Activated effector memory CD4-positive, alpha-beta T cell treated with anti-CD3 and anti-CD28 coated beads, Interleukin-2, amount 50 U/mL, for 16 hours (primary cell): ENCODE measurements around the gene STXBP5.
A peak's percentile ranks its signal among the peaks of the same experiment; 100 is the strongest.

Source experiments
- DNase-seq: peaks from one replicate; pipeline ENCODE4 v3.0.0-alpha.2; 2020

The STXBP5 gene

DNA sequence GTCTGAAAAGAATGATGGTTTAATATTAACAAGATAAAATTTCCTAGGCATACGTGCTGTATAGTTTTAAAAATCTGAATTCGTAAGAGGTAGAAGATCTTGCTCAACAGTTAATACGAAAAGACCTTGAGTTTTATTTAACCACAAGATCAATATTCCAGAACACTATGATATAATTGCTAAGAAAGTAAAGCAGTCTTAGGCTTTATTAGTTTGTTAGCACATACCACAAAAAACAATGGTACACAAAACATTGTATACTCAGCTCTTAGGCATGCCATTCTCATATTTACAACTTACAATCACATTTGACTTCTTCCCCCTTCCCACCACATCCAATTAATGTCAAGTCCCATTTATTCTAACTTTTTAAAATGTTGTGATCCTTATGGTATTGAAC lies 24.4 kb upstream of the STXBP5 start:
- DNase-seq = no peak

DNA sequence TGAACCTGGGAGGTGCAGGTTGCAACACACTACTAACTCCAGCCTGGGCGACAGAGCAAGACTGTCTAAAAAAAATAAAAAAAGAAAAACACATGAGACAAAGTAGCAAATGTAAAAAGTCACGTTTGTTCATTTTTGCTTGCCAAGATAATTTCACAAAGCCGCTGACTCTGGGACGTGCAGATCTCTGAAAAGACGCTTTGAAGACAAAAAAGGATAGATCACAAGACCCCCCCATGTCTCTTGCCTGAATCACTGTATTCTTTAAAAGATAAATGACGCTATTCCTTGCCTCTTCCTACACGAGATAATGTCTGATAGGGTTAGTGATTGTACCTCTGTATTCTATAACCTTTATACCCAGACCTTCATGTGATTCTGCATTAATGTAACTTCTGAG lies 23.3 kb upstream of the STXBP5 start:
- no peak for DNase-seq

DNA sequence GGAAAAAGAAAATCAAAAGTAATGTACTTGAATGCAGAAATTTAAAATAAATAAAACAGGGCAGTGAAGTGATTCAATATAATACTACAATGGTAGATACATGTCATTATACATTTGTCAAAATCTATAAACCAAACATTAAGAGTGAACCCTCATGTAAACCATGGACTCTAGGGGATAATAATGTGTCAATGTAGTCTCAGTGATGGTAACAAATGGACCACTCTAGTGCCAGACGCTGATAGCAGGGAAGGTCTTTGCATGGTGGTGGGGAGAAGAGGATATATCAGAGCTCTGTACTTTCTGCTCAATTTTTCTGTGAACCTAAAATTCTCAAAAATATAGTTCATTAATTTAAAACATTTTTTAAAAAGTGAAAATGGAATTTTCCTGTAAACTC lies 19.8 kb upstream of the STXBP5 start:
- no peak for DNase-seq

DNA sequence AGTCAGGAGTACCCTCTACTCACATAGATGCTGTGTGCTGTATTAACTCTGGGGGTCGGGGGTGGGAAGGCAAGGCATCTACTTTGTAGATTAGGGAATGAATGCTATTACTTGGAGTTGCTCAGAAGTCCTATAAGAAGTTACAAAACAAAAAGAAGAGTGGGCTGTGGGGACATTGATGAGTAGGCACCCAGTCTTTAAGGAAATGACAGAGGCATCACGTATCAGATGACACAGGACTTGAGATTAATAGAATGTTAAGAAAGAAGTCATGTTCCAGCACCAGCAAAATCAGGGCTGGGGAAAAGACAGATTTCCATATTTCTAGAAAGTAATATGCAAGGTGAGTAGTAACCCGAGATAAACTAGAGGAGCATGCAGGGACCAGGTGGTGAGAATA lies 19.0 kb upstream of the STXBP5 start:
- DNase-seq = no peak

DNA sequence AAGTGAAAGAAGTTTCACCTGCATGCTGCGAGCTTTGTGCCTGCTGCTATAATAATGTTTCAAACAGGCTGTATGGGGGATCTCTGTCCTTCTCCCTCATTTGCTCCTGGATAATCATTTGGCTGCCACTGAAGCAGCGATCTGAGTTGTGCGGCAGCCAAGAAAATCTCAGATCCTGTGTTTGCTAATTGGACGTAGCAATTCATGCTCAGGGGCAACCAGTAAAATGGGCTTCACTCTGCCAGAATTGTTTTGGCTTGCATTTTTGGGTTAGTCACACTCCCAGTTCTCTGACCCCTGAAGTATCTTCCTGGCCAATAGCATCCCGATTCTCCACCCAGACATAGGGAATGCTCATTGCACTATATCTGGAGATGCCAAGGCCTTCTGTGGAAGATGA lies 13.7 kb upstream of the STXBP5 start:
- no peak for DNase-seq

DNA sequence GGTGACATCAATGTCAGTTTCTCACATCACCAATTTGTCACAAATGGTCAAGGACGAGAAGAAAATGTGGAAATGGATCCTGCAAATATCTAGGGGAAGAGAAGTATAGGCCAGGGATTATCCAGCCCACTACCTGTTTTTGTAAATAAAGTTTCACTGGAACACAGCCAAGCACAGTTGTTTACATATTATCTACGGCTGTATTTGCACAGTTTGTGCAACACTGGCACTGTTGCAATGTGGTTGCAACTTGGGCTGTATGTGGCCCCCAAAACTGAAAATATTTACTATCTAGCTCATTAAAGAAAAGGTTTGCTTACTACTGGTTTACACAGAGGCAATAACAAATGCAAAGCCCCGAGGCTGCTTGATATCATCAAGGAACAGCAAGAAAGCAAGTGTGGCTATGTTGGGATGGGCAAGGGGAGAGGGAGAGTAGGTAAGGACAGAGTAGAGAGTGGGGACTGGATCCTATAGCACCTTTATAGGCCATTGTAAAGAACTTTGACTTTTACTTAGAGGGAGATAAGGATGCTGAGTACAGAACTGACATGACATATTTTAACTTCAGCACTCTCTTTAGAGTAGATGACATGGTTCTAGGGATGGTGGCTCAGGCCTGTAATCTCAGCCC lies 11.8 kb upstream of the STXBP5 start:
- no peak for DNase-seq

DNA sequence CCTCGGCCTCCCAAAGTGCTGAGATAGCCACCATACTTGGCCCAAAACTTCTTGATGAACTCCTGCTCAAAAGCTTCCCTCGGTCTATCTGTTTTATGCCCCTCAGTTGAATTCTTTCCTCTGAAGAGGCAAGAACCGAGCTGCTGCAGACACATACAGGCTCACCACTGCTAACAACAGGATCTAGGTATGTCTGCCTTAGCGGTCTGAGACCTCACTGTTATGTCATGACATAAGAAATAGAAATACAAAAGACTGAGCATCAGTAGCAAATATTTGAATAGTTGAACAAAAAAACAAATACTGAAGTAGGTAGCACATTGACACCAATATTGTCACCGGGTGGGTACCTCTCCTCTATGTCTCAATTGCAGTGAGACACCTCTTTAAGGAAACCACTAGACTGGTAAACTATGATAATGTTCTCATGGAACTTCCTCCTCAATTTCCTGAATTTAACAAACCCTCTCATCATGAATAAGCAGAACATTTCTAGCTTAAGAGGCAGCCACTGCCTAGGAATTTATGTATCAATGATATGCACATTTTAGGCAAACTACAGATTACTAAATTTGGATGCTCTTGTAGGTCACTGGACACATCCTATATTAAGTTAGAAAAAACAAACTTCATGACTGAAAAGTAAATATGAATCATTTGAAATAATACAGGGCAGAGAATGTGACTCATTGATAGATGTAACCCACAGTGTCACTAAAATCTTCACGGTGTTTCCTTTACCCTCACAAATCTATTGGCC lies 9.4 kb upstream of the STXBP5 start:
- DNase-seq = no peak

DNA sequence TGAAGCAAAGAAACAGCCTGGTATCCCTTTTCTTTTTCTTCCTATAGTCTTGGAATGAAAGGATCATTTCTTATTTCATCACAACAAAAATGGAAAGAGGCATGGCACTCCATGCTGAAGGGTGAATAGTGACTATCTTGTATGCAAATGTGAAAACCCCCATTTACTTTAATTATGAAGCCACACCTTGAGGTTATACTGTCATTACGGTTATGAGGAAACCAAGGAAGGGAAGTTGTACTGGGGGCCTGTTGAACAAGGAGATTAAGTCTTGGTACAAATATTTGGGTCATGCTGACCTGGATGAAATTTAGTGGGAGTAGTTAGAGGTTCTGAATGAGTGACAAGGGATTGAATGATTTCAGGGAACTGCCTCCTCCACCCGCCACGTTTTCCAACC lies 8.7 kb upstream of the STXBP5 start:
- no peak for DNase-seq

DNA sequence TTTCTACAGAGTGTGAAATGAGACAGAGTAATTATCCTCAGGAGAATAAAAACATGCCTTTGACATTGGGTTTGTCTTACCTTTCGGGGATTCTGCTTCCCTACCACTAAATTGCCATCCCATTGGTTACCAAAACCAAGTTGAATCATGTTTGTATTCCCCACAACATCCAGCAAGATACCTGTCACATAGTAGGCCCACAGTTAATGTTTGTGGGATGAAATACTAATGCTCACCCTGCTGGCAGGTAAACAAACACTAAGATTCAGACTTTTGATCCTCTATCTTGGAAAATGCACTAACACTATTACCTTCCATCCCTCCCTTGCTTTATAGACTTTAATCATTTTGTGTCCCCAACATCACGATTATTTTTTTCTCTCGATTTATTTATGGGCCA lies 8.2 kb upstream of the STXBP5 start:
- no peak for DNase-seq

DNA sequence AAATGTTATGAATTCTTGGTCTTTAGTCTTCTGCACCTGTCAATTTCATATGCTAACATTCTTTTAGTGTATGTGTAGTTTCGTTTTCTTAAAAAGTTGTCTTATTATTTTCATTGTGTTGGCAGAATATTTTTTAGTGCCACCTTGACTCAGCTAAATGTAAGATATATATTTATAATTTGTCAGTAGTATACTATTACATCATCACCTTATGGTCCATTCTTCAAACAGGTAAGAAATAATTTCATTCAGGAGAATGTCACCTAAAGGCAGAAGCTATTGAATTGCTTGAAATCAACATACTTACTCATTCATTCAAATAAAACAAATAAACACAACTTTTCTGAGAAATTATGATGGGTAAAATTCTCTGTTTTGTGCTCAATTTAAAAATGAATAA lies 3.5 kb upstream of the STXBP5 start:
- DNase-seq = no peak

DNA sequence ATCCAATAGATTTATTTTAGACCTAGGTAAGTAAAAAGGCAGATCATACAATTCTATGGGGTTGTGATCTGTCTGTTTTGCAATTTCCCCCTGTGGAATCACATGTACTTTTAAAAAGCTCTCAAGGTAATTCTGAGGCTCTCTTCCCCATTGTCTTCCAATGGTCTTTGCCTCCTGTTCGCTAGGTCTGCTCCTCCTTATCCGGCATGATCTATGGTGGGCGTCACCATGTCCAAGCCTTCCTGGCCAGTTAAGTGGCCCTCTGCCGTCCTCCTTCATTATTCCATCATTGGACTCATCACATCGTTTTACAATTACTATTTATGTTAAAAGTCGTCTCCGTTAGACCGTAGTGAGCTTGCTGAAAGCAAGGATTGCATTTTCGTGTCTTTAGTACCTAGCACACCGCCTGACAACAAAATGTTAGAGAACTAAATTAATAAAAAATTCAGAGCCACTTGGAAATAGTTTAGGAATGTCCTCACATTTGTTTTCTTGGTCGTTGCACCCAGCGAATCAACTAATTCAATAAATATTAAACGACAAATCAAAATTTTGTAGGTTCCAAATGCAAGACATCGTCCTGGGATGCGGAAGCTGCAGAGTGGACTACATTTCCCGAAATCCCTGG lies 2.2 kb upstream of the STXBP5 start:
- DNase-seq = no peak

DNA sequence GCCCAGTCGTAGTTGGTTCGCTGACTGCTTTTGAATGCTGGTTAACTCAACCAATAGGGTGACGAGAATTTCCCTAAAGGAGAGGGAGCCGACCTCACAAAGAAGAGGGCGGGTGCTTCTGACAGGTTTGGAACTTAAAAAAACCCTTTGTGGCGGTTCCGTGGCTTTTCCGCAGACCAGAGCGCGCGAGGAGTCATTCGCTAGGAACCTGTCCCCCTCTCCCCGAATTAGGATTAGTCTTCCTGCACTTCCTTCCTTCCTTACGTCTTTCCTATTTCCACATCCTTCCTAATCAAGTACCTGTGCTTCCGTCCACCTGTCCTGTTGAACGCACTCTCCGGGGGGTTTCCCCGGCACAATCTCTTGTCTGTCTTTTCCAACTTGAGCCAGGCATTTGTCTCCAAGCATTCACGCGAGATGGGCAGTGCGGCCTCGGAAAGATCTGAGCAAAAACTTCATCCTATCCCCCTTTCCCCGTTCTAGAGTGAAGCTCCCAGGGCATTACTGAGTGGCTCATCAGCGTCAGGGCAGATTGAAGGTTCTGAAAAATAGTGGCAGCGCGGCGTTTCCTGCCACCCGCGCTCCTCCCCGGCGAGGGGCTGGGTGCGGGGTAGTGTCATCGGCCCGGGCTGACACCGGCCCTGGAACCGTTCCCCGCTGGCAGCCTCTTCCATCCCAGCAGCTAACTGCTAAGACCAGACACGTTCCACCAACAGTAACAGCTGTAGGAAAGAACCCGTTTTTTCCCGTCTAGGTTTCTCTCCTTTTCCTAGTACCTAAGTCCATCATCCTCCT lies 1.5 kb upstream of the STXBP5 start:
- DNase-seq = peak; percentile 91

DNA sequence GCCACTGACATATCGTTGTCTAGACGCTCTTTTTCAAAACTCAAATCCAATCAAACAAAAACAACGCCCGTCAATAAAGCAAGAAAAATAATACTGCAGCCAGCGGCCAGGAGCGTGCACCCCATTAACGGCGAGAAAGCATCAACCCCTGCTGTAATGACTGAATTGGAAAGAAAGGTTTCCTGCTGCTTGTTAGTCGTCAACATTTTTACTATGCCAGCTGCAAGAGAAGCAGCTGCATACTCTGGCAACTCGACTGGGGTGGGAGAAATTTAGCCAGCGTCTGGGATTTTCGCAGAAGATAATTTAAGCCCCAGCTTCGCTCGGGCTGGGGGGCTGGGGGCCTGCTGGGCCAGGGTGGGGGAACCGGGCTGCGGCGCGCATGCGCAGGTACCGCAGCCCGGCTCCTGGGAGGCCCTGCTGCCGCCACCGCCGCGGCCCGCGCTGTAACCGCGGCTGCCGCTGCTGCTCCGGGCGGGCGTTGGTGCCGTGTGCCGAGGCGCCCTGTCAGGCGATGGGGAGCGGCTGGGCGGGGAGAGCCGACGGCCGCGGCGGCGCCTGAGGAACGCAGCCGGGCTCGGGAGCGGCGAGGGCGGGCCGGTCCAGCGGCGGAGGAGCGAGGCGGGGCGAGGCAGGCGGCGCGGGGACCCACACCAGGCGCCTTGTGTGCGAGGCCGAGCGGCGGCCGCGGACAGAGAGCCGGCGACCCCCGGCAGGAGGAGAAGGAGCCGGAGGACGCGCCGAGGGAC lies 732 bp upstream of the STXBP5 start:
- DNase-seq = peak; percentile 89

DNA sequence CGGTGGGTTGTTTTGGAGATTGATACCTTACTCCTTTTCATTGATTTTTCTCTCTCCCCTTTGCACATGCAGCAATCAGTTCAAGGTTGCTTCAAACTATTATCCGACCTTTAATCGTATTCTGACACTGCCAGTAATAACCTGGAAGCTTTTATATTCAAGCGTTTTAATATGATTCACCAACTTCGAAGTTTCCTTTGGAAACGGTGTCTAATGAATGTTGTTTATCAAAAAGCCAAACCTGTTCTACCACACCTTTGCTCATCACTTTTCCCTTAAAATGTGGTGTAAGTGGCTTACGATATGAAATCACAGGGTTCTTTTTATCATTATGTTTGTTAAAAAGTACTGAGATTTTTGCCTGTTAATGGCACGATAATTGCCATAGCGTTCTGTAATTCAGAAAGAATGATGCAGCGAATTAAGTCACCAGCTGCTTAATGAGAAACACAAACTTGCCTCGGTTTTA lies 660 bp downstream of the STXBP5 start:
- DNase-seq = no peak

DNA sequence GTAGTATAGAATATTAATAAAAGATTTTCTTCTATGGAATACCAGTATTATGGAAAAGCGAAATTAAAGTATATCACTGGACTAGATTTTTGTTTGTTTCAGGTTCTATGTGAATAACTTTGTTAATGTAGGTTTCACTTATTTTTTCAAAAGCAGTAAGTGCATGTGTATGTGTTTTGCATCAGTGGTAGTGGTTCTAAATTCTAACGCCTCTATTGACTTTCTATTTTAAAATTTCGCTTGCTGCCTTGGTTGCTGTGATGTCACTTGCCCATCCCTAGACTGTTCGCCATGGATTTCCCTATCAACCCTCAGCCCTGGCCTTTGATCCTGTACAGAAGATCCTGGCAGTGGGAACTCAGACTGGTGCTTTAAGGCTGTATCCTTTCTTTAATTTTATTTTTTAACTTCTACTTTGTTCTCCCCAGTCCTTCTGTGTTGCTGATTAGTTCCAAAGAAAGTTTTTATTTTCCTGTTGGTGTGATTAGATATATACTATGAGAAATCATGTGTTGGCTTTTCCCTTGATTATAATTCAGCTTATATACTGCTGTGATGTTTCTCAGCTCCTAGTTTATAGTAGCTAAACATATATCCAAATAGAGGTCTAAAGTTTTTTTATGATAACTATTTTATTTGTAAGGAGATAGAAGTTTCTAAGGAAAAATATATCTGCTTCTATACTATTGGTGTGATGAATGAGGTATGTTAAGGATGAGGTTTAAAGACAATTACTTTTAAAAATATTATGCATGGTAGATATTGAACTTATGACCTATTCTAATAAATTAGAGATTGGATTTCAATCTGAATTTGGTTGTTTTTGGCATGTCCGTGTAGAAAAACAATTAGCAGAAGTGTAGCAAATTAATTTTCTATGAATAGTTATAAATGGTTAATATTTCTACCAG lies 1.7 kb downstream of the STXBP5 start:
- DNase-seq = no peak

DNA sequence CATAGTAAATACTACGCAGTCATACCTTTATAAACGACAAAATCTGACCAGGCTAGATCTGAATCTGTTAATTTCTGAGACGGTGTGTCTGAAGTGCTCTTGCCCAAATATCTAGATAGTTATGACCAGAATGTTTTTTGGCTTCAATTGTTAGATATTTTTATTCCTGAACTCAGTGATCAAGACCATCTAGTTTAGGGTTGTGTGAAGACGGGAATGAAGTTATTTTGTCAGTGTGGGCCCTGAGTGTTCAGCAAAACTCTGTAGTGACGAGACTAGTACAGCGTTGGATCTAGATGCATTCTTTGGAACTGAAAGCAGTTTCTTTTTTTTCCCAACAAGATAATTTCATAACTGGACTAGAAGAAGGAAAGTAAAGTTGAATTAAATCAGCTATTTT lies 3.1 kb downstream of the STXBP5 start:
- no peak for DNase-seq

DNA sequence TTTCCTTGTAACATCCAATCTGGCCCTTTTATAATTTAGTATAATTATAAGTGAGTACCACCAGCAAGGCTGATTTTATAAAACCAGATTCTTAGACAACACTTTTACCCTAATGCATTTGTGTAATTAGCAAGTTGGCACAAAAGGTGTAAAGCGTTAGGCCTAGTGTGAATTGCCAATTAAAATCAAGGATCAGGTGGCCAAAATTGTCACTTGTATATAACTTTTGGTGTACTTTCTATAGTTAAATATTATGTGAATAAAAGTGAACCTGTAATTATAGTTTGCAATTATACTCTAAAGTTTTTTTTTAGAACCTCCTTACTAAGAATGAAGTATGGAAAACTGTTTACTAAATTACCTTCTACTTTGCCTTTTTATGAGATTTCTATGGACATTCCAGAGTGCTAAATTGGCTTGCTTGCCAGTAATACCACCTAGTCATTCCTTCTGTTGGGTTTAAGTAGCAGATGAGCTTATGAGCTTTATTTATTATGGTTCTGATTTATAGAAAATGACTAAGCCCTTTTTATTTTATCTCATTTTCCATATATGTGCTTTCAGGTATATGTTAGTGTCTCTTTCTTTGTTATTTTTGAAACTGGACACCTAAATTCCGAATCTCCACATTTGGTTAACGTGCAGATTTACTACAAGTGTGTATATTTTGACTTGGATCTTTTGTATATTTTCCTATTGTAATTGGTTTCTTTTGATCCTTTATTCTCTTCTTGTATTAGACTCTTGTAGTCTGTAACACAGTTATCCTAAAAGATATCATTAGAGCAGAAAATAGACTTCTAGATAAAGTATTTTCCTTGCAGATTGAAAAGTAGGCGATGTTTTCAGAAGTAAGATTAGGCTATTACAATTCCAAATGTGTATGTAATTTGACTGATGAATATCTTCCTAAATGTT lies 3.9 kb downstream of the STXBP5 start:
- DNase-seq = no peak

DNA sequence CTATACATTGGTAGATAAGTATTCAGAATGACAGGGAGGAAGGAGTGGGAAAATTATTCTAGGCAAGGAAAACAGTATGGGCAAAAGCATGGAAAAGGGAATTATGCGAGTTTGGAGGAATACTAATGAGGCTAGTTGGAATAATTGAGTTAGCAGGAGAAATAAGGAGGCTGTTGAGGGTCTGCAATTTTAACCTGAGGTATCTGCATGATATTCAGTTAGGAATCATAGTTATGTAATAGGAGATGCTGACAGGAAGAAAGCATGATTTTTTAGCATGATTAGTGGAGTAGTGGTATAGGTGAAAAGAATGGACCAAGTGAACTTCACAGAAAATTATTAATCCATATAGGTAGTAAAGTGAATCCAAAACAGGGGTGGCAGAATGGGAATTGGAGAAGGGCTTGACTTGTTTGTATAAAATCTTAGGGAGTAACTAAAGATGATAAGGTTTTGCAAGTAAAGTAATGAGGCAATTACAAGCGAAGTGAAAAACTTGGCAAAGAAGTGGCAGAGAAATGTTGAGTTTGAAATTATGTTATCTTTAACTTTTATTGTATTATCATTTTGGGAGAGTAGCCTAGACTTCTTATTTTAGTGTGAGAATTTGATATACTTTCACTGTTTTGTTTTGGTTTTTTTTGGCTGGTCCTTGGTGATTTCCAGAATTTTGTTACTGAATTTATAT lies 5.7 kb downstream of the STXBP5 start:
- no peak for DNase-seq

DNA sequence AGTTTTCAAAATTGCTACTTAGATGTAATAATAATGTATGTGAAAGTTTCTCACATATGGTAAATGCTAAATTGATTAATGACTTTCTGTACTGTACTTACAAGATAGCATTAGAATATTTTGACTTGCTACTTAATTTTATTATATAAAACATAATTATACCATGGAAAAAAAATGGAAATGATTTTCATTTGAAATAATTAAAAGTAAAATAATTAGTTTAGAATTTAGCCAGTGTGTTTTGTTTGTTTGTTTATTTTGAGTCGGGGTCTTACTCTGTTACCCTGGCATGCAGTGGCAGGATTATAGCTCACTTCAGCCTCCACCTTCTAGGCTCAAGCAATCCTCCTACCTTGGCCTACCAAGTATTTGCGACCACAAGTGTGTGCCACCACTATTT lies 7.1 kb downstream of the STXBP5 start:
- no peak for DNase-seq

DNA sequence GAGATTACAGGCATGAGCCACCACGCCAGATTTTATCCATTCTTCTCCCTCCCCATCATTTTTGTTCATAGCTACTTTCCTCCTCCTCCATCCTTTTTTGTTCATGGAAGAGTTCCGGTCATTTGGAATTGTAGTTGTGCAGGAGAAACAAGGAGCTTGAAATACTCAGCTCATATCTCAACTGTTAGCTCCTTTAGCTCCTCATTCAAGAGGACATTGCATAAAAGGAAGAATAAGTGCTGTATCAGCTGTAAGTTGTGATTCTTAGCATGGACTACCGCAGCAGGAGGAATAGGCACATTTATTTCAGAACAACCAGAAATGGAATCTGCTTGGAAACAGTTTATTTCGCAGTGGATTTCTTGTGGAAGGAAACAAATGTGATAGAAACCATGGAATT lies 7.6 kb downstream of the STXBP5 start:
- DNase-seq = no peak
